Placental epithelial cell (primary cell): ENCODE data around the gene MGRN1. TPM values are rescaled to one million over a fixed set of nuclear protein-coding genes. Genes with fewer than 3 reads are reported as not detected.

ENCODE experiments used
- small RNA-seq: library from RNA; depleted of rRNA; stranded (forward); fragments of <200 nt; gene quantifications from one replicate; pipeline ENCODE3, GENCODE V24; 2012
- total RNA-seq: library from RNA; depleted of rRNA; stranded (reverse); fragments of >200 nt; gene quantifications from 2 replicates; pipeline ENCODE4 v1.2.3, GENCODE V29; 2012

The MGRN1 gene
- total RNA-seq = 29.1 and 42.5 TPM in 2 replicates

GRCh38 chr16:4624015-4624826 lies at the start of gene MGRN1:
Gene MGRN1 (plus strand): TSS chr16:4624826. CDS start chr16:4624961, 135 bp downstream.

DNA sequence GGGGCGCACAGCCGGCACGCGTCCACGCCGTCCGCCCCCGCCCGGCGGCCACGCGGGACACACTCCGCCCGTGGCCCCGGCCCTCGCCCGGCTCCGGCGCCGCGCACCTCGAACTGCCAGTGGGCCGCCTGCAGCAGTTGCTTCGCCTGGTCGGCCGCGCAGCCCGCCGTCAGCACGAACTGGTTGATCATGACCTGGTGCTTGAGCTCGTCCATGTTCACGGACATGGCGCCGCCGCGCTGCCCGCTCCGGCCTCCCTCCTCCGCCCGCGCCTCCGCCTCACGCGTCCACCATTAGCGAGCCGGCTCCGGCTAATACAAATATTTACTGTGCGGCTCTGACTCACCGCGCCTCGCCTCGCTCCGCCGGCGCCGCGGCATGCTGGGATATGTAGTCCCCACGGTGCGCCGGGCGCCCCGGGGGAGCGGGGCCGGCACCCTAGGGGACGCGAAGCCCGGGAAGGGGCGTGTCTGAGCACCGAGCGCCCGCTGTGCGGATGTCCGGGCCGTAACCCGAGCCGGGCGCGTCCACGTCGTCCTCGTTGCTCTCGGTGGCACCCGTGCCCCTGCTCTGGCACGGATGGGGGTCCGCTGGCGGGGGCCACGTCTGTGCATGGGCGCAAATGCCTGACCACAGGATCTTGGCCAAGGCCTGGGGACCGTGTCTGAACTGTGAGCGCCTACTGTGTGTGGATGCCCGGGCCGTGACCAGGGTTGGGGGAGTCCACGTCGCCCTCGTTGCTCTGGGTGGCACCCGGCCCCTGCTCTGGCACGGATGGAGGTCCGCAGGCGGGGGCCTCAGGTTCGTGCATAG lies 9.8 kb upstream of the MGRN1 start, which contains the start of gene UBALD1:
UBALD1 (minus strand) TSS at position 318 of the 813 bp plus-strand sequence; CDS start at position 227, 91 bp downstream.

GRCh38 chr16:4693296-4693955 lies 68.8 kb downstream of the MGRN1 start, which contains the start of gene NUDT16L1:
Gene NUDT16L1 (plus strand): TSS chr16:4693562. CDS start chr16:4693727, 165 bp downstream.

GRCh38 chr16:4734063-4734729 lies 109.6 kb downstream of the MGRN1 start, which contains the start of the genes ANKS3 and DNAAF8:
Gene ANKS3 (minus strand): TSS chr16:4734271. CDS start chr16:4730149, 4,122 bp downstream.
Gene DNAAF8 (plus strand): TSS chr16:4734537. CDS start chr16:4736515, 1,978 bp downstream.

Small RNA genes lying within 50 kb of the gene (small RNA-seq; reads per million reads assigned to genes)
- gene MIR6769A (not detected), gene RN7SL850P (not detected)

Other genes with a start within 250 kb of the MGRN1 start
- 11.8 and 19.8 TPM in 2 replicates for gene CORO7, start 208.2 kb upstream of the MGRN1 start, total RNA-seq
- gene DNAJA3, start 199.0 kb upstream of the MGRN1 start, total RNA-seq = 24.3 and 35.2 TPM in 2 replicates
- 132 and 137 TPM in 2 replicates for gene NMRAL1, start 150.2 kb upstream of the MGRN1 start, total RNA-seq
- gene HMOX2, start 148.4 kb upstream of the MGRN1 start, total RNA-seq = 46.7 and 86.8 TPM in 2 replicates
- gene CDIP1, start 86.1 kb upstream of the MGRN1 start, total RNA-seq = 13.7 TPM in 2 replicates
- gene C16orf96, start 68.5 kb upstream of the MGRN1 start, total RNA-seq = 0.39 TPM in 1 of 2 replicates, not detected in the other
- gene UBALD1, start 9.9 kb upstream of the MGRN1 start, total RNA-seq = 18.5 and 19.6 TPM in 2 replicates
- gene NUDT16L1, start 68.7 kb downstream of the MGRN1 start, total RNA-seq = 23.2 and 27.7 TPM in 2 replicates
- 18.5 and 19.2 TPM in 2 replicates for gene ANKS3, start 109.4 kb downstream of the MGRN1 start, total RNA-seq
- gene DNAAF8, start 109.7 kb downstream of the MGRN1 start, total RNA-seq = 0.39 and 0.54 TPM in 2 replicates
- 15.3 and 17.8 TPM in 2 replicates for gene ZNF500, start 142.3 kb downstream of the MGRN1 start, total RNA-seq
- not detected in 2 replicates for gene SEPTIN12, start 163.5 kb downstream of the MGRN1 start, total RNA-seq
- gene SMIM22, start 170.5 kb downstream of the MGRN1 start, total RNA-seq = not detected in 2 replicates
- 22.8 and 28.4 TPM in 2 replicates for gene ROGDI, start 177.8 kb downstream of the MGRN1 start, total RNA-seq
- gene GLYR1, start 222.5 kb downstream of the MGRN1 start, total RNA-seq = 35.7 and 45.7 TPM in 2 replicates
- 32.8 and 46.7 TPM in 2 replicates for gene UBN1, start 222.7 kb downstream of the MGRN1 start, total RNA-seq